Retinal pigment epithelial cell (primary cell): ENCODE data around the gene GARNL3.

ENCODE experiments used
- DNase-seq: peaks from one replicate; pipeline ENCODE4 v3.0.0-alpha.2; 2010; ENCODE audit warnings: low read depth
- H3K4me3 ChIP-seq: 2 replicates; pipeline ENCODE4 v1.5.1; 2011; ENCODE audit warnings: mild to moderate bottlenecking, low read length, control low read depth, moderate library complexity
- TF ChIP-seq, protein P1 (sequence below): conservative IDR thresholded peaks from 2 replicates; pipeline ENCODE4 v1.5.1; 2011; ENCODE audit warnings: low read depth, low read length, control low read depth, inconsistent platforms

The GARNL3 gene

DNA sequence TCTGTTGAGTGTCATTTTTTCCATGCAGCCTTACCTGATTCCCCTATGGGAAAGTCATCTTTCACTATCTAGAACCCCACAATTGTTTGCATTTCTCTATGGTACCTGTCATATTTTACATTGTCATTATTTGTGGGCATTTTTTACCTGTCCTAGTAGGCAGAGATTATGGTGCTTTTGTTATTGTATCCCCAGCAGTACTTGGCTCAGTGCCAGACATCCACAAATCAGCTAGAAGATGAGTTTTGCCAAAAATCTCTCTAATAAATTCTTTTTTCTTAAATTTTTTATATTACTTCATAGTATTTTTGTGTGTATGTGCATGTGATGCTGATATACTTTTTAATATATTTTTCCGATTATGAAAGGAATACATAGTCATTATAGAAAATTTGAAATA is 13.2 kb downstream of the GARNL3 start:
- TF ChIP-seq, protein P1, sequence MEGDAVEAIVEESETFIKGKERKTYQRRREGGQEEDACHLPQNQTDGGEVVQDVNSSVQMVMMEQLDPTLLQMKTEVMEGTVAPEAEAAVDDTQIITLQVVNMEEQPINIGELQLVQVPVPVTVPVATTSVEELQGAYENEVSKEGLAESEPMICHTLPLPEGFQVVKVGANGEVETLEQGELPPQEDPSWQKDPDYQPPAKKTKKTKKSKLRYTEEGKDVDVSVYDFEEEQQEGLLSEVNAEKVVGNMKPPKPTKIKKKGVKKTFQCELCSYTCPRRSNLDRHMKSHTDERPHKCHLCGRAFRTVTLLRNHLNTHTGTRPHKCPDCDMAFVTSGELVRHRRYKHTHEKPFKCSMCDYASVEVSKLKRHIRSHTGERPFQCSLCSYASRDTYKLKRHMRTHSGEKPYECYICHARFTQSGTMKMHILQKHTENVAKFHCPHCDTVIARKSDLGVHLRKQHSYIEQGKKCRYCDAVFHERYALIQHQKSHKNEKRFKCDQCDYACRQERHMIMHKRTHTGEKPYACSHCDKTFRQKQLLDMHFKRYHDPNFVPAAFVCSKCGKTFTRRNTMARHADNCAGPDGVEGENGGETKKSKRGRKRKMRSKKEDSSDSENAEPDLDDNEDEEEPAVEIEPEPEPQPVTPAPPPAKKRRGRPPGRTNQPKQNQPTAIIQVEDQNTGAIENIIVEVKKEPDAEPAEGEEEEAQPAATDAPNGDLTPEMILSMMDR = no peak
- no peak overlapping the region for H3K4me3 ChIP-seq
- DNase-seq = no peak

DNA sequence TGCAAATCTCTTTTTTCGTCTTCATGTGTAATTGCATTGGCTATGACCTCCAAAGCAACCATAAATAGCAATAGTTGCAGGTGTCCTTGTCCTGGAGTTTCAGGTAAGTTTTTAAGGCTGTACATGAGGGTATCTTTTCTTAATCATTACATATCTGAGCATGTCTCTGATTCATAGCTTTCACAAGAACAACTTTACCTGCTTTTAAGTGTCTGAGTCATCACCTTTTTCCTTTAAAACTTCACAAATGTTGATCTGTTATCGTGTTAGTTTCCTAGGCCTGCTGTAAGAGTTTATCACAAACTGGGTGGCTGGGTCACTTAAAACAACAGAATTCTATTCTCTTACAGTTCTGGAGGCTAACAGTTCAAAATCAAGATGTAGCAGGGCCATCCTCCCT is 13.8 kb downstream of the GARNL3 start:
- TF ChIP-seq, protein P1 = no peak
- H3K4me3 ChIP-seq = no peak overlapping the region
- DNase-seq = no peak

DNA sequence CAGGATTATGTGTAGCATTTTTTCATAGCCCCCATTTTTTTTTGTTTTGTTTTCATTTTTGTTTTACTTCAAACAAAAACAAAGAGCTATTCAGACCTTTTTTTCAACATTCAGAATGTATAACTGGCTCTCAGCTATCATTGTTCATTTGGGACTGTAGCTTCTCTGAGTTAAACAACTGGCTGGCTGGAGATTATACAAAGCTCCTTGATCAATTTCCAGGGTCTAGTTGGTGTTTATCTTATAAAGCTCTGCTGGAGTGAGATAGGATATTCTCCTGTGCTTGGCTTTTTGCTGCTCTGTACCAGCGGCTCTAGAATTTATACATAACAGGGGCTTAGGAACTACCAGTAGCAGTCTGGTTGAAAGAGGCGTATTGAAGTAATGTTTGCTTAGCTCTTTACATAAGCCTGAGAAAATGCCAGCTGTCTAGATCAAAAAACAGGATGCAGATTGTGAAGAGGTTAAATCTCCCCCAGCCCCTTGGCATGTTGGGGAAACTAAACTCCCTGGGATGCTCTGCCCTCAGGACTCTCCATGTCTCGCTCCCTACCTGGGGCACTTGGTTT is 15.2 kb downstream of the GARNL3 start:
- no peak for DNase-seq
- TF ChIP-seq, protein P1 = no peak
- H3K4me3 ChIP-seq = no peak overlapping the region

DNA sequence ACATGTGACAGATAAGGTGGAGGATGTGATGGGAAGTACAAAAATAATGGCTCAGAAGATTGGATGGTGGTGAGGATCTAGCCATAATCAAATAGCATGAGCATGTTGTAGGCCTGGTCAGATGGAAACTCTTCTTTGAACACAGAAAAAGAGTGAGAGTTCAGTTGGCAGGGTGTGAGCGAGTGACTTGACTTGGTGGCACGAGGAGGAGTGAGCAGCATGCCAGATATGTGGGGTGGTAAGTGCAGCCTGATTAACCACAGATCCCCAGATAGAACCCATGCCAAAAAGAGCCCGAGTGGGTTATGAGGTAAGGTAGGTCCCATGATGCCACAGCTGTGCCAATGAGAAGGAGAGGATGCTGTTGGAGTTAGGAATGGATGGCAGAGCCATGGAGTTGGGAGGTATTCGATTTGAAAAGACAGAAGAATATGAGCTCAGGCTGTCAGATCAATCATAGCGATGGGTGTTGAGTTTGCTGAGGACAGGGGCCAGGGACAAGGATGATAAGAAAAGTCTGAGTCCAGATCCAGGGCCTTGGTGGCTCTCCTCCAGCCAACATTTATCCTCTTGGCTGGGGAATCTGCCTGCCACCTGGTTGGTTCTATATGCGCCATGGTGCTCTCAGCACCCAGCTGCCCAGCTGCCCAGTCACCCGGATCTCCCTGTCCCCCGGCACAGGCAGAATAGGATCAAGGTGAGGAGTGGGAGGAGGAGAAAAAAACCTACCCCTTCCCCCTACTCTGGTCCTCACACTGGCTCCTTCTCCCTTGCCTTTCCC is 16.5 kb downstream of the GARNL3 start:
- DNase-seq = no peak
- TF ChIP-seq, protein P1 = no peak
- H3K4me3 ChIP-seq = no peak overlapping the region

DNA sequence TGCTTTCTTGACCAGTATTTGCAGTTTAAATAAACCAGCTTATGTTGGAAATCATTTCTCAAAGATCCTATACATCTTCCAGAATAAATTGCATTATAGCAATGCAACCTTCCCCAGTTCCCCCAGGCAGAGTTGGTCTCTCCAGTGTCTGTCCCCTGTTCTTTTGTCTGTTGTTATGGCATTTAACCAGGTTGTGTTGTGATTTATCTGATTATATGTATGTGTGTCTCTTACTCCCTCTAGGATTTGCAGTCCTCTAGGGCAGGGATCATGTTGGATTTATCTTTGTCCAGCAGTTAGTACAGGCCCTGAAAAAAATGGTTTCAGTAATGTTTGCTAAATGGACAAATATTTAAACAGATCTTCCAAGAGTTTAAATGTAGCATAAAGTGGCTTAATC is 17.3 kb downstream of the GARNL3 start:
- TF ChIP-seq, protein P1 = no peak
- DNase-seq = no peak
- H3K4me3 ChIP-seq = no peak overlapping the region

DNA sequence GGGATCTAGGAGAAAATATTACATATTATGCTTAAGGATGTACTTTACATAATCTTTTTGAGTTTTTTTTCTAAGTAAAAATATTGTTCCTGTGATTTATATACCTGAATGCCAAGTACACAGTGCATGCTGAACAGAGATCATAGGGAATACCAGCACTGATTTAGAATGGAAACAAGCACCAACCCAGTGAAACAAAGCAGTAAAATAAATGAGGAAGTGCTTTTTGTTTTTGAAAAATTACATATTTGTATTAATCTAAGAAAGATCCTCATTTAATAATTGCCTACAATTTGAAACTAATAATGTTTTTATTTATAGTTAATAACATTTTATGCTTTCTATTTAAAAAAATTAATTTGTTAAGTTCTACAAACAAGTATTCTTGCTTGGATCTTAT is 18.0 kb downstream of the GARNL3 start:
- DNase-seq = no peak
- H3K4me3 ChIP-seq = no peak overlapping the region
- TF ChIP-seq, protein P1 = no peak

DNA sequence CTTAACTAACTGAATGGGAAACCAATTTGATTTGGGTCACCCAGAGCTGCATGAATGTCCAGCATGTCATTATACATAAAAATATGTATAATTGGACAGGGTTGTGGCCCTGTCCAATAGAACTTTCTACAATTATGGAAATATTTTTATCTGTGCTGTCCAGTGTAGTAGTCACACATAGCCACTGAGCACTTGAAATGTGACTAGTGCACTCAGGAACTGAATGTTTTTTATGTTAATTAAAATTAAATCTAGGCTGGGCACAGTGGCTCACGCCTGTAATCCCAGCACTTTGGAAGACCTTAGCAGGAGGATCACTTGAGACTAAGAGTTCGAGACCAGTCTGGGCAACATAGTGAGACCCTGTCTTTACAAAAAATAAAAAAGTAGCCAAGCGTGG is 18.6 kb downstream of the GARNL3 start:
- TF ChIP-seq, protein P1 = no peak
- DNase-seq = no peak
- no peak overlapping the region for H3K4me3 ChIP-seq
